GM12878 (cell line): Measurements from ENCODE around the gene C16orf96.

Source experiments
- POLR2AphosphoS5 ChIP-seq: IDR thresholded peaks from 2 replicates; pipeline ENCODE4 v1.6.1; 2011; ENCODE audit warnings: mild to moderate bottlenecking, low read length, inconsistent platforms
- TAF1 ChIP-seq: IDR thresholded peaks from 2 replicates; pipeline ENCODE4 v1.6.1; 2011; ENCODE audit warnings: mild to moderate bottlenecking, low read depth, low read length, borderline replicate concordance

DNA sequence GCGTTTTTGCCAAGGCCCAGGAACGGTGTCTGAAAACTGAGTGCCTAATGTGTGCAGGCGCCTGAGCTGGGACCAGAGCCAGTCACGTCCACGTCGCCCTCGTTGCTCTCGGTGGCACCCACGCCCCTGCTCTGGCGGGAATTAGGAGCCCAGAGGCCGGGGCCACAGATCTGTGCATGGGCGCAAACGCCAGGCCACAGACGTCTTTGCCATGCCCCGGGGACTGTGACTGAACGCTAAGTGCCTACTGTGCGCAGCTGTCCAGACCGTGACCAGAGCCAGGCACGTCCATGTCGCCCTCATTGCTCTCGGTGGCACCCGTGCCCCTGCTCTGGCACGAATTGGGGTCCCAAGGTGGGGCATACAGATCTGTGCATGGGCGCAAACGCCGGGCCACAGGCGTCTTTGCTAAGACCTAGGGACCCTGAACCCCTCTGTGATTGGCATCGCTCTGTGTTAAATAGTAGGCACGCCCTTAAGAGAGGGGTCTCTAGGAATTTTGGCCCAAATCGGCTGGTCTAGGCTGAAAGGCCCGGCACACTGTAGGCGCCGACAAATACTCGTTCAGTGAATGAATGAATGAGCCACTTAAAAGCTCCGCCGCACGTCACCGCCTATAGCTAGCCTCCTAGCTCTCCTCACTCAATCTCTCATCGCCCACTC is 59.4 kb downstream of the C16orf96 start:
- TF ChIP-seq TAF1 (no peak), POLR2AphosphoS5 (0 out of 2 replicates have a peak, but pooled peaks have one; percentile 22)
